NCI-H2171 (cell line): ENCODE measurements around the gene MOCS2.
"Not testable (repeated sequence)": the region's sequence is repeated elsewhere in the genome, so short reads cannot be mapped to it uniquely, and the experiment has no call there.

Source experiments
- DNase-seq: peaks from one replicate; lab custom pipeline; 2025; lab: John Stamatoyannopoulos, UW

The MOCS2 gene, protein sequence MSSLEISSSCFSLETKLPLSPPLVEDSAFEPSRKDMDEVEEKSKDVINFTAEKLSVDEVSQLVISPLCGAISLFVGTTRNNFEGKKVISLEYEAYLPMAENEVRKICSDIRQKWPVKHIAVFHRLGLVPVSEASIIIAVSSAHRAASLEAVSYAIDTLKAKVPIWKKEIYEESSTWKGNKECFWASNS

DNA sequence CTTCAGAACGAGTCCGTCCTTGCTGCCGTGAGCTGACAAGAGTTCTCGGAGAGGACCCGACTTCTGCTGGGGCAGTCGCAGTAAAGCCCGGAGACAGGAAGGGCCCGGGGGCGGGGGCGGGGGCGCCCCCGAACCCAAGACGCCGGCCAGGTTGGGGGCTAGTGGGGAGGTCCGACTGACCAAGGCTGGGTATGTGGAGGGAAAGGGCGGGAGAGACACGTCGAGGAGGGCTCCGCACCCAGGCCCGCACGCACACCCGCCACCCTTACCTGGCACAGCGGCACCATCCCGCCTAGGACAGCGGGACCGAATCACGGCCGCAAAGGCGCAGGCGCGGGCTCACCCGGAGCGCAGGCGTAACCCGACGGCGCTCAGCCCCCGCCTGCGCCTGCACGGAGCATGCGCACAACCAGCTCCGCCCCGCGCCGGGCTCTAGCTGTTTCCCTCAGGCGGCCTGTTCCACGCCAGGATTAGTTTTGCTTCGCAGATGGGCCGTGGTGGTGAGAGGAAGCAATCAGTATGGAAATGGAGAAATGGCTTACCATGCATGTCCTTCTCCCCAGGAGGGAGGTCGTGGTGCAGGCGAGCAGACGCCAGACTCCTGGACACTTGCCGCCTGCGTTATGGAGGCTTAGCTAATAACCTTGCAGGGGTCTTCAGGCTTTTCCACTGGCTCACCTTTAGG is at the start of gene MOCS2:
Gene MOCS2, minus strand, starts transcription at position 315 of the 685 bp plus-strand sequence. CDS start 2,583 bp downstream, outside the sequence.
- DNase-seq, result peak; percentile 91

DNA sequence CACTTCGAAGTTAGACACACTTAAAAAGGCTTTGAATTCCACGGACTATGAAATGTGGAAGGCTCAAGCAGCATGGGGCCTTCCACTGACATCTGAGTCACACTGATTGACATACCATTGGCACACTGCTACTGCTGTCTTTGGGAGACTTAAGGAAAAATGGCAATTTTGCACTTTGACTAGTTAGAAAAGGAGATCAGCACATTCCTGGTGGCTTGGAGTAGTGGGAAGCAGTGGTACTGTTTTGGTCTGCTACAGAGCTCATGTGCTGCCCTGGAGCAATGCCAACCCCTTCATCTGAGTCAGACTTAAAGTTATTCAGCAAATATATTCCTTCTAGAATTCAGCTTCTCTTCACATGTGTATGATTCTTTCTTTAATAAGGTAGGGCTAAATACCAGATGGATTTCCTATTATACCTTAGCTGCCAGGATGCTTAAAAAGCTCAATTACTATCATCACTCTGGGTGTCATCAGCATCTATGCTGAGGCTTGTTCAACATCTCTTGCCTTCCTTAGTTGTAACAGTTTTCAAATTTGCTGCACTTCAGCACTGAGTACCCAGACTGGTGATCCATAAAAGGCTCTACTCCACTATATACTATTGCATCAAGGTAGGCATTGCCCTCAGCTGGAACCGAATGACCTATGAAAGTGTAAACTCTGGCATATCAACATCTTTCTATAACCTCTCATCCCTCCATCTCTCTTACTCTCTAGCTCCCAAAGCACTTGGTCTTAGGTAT is 42.3 kb upstream of the MOCS2 start:
- DNase-seq, result no peak

DNA sequence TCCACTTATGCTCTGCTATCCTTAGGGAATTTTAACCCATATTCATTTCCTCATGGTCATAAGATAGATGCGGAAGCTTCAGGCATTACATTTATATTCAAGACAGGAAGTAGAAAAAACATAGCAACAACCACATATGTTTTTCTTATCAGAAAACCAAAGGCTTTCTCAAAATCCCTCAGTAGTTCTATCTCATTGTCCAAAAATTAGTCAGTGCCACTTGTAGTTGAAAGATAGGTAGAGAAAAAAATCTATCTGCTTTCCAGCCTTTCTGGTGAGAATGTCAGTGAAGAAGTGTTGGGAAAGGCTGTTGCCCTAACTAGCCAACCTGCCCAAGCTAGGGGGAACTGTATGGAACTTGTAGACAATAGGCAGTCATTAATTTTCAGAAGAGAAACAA is 23.5 kb upstream of the MOCS2 start:
- DNase-seq, result no peak

DNA sequence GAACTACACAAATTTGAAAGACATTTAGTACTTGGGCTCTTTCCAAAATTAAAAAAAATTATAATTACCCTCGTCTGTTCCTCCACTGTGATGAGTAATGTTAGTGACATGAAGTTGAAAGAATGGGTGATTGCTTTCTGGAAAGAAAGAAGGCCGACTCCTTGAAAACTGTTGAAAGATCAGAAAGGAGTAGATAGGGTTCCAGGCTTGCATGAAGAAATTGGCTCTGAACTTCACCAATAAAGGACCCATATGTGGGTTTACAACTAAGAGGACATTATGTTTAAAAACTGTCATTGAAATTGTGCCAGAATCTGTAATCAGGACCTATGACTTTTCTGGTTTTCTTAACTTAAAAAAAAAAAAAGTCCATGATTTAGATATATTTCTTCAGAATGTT is 20.7 kb upstream of the MOCS2 start:
- DNase-seq, result no peak

DNA sequence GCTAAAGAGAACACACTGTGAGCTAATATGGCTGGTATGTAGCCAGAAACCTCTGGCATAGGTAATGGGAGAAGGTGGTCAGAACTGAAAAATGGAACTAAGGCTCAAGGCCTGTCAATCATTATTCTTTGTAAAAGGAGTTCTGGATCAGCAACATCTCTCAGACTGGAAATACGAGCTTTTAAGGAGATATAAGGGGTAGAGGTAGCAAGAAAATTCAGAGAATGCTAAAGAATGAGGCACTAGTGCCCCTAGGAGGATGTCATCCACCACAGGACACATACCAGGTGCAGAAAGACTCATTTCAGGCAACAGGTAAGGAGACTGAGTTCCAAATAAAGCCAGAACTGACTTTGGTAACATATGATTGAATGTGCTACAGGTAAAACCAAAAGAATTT is 18.9 kb upstream of the MOCS2 start:
- no peak for DNase-seq

DNA sequence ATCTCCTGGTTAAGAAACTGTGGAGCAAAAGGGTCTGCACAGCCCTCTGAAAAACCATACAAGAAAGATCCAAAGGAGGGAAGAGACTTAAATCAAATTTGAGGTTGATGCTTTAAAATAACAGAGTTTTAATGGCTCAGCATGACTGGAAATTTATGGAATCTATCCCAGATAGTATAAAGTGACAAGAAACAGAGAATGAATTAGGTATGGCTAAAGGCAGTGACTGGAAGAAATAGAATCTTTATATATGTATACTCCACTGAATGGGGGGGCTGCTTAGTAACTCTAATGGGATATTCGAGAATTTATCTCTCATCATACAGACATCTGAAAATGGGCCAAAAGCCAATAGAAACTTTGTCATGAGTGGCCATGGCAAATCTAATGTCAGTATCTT is 17.6 kb upstream of the MOCS2 start:
- DNase-seq, result no peak

DNA sequence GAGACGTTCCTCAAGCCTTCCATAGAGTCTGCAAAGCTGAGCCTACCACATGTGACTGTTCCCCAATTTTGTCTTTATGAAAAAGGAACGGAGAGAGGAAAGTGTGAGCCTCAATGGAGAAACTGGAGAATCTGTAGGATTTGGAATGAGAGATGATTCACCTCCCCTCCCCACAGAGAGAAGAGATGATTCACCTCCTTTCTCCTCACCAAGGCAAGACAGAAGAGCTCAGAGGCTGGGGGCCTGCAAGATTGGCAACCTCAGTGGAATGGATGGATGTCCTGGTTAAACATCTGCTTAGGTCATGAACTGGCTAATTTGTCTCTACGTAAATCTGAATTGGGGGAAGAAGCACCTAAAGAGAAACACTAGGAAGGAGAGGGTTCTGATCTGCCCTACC is 17.0 kb upstream of the MOCS2 start:
- DNase-seq, result no peak

DNA sequence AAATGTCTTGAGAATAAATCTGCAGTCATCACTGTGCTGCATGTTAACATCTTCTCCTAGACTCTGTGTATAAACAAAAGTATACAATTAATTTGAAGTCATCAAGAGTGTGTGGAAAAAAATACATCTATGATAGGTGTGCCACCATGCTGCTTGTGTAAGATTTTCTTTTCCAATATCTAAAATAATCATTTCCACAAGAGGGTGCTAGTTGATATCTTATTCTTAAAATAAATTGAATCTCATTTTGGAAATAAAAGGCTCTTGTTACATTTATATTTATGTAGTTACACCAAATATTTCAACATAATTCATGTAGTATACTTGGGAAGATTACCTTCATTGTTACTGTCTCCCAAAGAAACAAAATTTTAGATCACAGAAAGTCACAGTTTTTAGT is 14.1 kb upstream of the MOCS2 start:
- no peak for DNase-seq

DNA sequence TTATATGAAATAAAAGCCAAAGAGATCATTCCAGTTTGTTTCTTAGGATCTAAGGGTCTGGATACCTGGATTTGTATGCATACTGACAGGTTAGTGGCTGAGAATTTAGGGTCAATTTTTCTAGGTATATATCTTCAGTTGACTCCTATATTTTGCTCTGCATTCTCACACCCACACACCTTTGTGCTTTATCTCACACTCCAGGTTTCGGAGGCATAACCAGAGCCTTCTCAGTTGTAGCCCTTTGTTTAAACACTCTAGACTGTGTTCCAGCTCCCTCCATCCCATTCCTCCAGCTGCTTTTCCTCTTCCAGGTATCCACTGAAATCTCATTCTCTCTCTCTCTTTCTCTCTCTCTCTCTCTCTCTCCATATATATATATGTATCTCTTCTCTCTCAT is 10.6 kb upstream of the MOCS2 start:
- no peak for DNase-seq

DNA sequence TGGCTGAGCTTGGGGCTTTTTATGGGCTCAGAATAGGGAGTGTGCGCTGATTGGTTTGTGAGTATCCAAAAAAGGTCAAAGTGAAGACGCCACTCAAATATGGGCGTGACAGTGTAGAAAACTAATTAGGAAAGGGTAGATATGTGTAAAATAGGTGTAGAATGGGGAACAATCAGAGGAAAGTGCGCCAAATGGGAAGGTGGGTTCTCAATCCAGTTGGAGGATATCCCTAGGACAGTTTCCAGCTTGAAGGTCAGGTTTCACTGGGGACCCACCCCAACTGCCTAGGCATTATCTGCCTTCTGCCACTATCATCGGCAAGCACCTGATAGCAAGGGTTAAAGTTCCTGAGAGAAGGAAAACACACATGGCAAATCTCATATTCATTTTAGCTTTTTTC is 9.3 kb upstream of the MOCS2 start:
- no peak for DNase-seq

DNA sequence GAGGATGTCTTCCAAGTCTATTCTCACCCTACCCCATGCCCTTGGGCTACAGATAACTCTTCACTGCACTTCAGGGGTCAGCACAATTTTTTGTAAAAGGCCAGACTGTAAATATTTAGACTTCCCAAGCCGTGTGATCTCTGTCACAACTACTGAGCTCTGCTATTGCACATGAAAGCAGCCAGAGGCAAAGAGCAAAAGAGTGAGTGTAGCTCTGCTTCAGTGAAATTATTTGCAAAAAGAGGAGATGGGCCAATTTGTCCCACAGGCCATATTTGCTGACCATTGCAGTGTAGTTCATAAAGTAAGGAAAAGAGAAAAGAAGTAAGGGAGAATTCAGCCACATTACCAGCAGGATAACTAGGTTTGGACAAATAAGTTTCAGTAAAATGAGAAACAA is 7.0 kb upstream of the MOCS2 start:
- no peak for DNase-seq

DNA sequence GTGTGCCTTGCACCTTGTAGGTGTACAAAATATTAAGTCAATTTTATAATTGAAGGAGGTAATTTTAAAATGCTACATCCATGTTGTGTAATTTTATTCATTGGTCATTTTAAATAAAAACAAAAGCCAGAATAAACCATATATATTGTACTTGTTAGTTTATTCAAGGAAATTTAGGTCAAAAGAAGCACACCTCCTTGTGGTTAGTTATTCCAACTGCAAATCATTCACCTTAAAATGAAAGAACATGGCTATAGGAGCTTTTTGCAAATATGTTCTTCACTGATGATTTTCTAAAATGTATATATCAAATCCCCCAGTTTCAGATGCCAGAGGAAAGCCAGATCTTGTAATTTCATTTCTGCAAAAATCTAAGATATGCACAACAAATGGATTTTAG is 5.4 kb upstream of the MOCS2 start:
- DNase-seq, result no peak

DNA sequence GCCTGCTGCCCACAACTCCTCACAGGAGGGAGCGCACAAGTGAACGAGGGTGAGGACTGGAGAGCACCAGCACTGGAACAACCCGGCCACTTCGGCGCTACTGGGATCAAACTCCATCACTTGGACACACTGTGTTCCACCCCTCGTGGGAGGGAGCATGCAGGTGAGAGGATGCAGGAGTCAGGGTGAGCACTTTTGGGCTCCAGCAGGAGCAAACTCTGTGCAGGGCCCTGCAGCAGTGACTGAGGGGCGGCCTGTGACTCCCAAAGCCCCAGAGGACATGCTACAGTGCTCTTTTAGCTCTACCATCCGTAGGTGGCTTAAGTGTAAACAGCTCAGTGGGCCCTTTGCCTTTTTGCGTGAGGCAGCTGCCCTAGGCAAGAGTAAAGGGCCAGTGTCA is 4.4 kb upstream of the MOCS2 start:
- no peak for DNase-seq

DNA sequence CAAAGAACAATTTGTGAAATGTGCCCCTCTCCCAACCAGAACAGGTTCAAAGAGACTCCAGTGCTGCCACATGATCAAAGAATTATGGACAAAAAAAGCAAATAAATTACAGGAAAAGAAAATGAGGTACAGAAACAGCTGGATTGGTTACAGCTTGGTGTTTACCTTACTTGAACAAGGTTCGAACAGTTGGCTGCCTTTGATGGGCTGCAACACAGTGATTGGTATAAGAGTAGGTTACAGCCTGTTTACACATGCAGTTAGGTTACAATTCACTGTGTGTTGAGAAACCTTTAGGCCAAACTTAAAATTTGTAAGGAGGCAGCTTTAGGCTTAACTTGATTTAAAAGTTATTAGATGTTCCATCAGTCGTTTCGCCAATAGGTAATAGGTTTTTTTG is 3.4 kb upstream of the MOCS2 start:
- DNase-seq, result no peak

DNA sequence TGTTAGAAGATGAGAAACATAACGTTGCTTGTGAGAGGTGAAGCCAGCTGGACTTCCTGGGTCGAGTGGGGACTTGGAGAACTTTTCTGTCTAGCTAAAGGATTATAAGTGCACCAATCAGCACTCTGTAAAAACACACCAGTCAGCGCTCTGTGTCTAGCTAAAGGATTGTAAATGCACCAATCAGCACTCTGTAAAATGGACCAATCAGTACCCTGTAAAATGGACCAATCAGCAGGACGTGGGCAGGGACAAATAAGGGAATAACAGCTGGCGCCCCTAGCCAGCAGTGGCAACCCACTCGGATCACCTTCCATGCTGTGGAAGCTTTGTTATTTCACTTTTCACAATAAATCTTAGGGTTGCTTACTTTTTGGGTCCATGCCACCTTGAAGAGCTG is 2.8 kb upstream of the MOCS2 start:
- not testable (repeated sequence) for DNase-seq

DNA sequence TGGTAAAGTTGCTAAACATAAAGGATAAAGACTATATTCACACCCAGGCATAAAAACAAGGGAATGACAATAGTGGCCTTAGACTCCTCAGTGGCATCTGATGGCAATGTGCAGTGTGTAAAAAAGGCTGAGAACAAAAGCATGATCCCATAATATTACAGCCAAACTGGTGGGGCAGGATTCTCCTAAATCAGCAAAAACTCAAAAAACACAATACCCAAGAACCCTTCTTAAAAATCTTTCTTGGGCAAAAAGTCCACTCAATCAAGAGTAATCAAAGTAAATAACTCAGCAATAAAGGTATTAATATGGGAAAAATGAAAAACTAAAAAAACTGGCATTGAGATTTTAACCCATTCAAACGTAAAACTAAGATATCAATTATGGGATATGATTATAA is 1.6 kb upstream of the MOCS2 start:
- no peak for DNase-seq

DNA sequence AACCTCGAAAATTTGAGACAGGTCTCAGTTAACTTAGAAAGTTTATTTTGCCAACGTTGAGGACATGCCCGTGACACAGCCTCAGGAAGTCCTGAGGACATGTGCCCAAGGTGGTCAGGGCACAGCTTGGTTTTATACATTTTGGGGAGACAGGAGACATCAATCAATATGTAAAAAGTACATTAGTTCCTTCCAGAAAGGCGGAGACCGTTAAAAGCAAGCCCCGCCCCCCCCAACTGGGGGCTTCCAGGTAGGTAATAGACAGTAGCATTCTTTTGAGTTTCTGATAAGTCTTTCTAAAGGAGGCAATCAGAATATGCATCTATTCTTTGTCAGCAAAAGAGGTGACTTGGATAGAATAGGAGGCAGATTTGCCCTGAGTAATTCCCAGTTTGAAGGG is 599 bp upstream of the MOCS2 start:
- DNase-seq, result no peak

DNA sequence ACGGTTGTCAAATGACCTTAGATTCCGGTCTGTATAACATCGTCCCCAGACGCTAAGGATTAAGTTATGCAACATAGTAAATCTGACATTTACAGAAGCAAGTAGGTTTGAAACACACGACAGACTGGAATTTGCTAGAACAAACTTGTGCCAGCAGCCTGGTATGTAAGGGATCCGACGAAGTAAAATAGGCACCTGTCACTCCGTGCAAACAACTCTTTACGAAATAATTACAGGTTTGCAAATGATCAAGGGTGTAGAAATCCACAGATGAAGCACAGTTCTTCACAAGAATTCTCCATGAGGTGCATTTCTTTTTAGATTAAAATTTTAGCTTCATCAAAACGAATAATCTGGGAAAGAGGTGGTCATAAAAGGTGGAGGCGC is 508 bp downstream of the MOCS2 start:
- no peak for DNase-seq

DNA sequence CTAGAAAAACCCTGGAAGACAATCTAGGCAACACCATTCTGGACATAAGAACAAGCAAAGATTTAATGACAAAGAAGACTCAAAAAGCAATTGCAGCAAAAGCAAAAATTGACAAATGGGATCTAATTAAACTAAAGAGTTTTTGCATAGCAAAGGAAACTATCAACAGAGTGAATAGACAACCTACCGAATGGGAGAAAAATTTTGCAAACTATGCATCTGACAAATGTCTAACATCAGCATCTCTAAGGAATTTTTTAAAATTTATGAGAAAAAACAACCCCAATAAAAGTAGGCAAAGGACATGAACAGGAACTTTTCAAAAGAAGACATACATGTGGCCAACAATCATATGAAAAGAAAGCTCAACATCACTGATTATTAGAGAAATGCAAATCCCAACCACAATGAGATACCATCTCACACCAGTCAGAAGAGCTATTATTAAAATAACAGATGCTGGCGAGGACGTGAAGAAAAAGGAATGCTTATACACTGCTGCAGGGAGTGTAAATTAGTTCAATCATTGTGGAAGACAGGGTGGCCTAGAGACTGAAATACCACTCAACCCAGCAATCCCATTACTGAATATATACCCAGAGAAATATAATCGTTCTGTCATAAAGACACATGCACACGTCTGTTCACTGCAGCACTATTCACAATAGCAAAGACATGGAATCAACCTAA is 3.8 kb downstream of the MOCS2 start:
- DNase-seq, result no peak

DNA sequence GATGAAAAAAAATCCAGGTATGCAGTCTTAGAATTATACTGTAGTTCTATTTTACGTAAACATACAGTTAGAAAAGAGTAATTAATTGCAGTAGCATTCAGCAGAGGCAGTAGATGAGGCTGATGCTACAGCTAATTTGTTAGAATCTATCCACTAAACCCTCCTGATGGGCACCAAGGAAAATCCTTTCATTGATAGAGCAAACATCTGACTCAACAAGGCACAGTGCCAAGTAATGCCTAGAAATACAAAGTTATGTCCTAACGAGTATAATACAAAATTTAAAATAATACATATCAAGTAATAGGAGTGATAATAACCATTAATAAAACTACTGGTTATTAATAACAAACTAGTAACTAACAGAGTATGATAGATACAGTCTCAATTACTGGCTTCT is 9.0 kb downstream of the MOCS2 start:
- no peak for DNase-seq

DNA sequence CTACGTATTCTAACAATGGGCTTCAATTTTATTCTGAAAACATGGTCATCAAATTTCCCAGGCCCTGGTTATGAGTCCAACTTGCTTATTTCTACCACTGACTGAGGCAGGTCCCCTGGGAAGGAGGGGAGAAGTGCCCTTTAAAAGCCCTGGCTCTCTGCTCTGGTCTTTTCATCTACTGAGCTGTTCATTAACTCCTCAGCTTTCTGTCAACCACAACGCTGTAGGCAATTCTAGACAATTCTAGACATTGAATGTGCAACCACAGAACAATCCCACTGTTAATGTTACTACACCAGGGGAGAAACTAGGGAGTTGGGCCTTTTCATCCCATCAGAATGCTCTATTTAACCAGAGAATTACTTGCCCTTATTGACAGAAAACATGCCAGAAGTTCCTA is 10.0 kb downstream of the MOCS2 start:
- DNase-seq, result no peak

DNA sequence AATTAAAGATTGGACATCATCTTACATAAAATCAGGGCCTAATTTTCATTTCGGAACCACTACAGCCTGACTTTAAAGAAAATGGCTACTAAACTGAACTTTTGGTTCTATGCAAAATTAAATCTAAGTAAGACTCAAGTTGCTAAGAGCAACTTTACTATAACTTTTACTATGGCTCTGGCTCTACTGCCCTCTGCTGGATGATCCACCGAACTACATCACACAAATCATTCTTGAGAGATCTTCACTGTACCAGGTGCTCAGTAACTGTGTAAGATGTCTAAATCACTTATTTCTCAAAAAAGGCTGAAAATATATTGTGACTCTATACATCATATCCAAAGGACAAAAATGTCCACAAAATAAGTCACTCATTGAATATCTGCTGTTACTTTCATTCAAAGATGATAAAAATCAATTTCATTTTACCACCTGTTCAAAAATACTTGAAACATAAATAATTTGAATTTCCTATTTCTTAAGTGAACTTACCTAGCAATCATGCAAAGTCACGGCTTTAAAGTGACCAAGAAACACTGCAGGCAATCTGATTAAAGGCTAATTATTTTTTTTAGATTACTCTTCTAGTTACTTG is 13.5 kb downstream of the MOCS2 start:
- DNase-seq, result no peak

DNA sequence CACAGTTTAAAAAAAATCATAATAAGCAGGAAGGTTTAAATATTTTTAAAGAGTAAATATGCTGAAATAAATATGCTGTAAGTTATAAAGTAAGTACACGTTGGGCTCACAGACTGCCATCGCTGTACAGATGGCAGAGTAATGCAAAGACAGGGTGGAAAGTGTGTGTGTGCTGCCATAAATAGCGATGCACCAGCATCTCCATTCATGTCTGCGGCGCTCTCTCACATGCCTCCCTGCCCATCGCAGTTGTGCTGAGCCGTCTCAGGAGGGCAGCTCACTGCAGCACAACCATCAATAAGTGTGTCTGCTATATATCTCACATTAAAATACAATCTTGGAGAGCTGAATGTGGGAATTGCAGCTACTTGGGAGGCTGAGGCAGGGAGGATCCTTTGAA is 14.3 kb downstream of the MOCS2 start:
- DNase-seq, result no peak
